B cell (primary cell): Measurements from ENCODE around the gene PIK3R4.

Source experiments
- EZH2 ChIP-seq: IDR thresholded peaks from 2 replicates; pipeline ENCODE4 v1.6.1; 2012; ENCODE audit warnings: borderline replicate concordance, low read depth, mild to moderate bottlenecking, moderate library complexity, low read length; ENCODE audit not compliant: insufficient read depth, poor library complexity, severe bottlenecking
- TF ChIP-seq, protein P1 (sequence below): fragments of 200-600 bp; IDR thresholded peaks from one replicate; pipeline ENCODE4 v1.8.0; 2022; ENCODE audit warnings: antibody characterized with exemption, mild to moderate bottlenecking

DNA sequence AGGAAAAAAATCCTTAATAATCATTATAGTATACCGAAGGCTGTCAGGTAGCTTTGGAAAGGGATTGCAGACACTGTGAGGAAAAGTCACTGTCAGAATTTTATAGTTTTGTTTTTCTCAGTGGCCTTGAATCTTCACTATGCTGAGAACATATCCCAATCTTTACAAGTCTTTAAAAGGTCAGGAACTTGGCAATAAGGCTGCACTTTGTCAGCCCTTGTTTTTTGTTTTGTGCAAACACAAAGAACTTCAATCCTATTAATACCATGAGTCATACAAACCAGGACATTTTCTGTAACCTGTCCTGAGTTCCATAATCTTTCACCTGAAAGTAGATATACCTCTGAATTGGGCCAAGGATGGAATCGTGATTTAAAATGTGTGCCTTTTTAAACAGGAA, 45.6 kb upstream of the PIK3R4 start:
- TF ChIP-seq, protein P1, sequence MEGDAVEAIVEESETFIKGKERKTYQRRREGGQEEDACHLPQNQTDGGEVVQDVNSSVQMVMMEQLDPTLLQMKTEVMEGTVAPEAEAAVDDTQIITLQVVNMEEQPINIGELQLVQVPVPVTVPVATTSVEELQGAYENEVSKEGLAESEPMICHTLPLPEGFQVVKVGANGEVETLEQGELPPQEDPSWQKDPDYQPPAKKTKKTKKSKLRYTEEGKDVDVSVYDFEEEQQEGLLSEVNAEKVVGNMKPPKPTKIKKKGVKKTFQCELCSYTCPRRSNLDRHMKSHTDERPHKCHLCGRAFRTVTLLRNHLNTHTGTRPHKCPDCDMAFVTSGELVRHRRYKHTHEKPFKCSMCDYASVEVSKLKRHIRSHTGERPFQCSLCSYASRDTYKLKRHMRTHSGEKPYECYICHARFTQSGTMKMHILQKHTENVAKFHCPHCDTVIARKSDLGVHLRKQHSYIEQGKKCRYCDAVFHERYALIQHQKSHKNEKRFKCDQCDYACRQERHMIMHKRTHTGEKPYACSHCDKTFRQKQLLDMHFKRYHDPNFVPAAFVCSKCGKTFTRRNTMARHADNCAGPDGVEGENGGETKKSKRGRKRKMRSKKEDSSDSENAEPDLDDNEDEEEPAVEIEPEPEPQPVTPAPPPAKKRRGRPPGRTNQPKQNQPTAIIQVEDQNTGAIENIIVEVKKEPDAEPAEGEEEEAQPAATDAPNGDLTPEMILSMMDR, result no peak
- no peak for TF ChIP-seq EZH2
